ENCODE data around the gene HHLA2.

The HHLA2 gene

DNA sequence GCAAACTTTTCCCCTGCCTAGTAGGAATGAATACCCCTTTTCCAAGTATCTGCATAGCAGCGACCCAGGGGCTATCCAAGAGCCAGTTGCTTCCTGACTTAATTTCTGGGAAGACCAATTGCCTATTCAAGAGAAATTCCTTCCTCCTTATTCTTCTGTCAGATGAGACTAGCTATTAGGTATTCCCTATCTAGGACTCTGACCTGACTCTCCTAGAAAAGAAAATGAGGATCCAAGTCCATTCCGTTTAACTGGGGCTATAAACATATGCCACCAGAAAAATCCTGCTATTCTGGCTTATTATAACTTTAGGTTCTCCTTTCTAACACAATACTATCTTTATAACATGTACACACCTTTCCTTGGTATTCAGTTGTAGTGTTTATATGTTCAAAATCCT lies 1.7 kb downstream of the HHLA2 start:
- Histone ChIP-seq H3K9ac (ENCODE audit: low read length) (no peak overlapping the region), H3K27ac (ENCODE audit: low read depth, low read length) (no peak overlapping the region), H3K4me1 (ENCODE audit: control insufficient read depth, insufficient read depth, low read length) (peaks cover 16% of the 10 kb centered on the region), H3K36me3 (ENCODE audit: control insufficient read depth, insufficient read depth, low read length) (no peaks in the 10 kb centered on the region), H3K4me3 (ENCODE audit: low read depth, low read length) (no peak overlapping the region), H3K27me3 (ENCODE audit: control insufficient read depth, insufficient read depth, low read length) (no peaks in the 10 kb centered on the region), H3K9me3 (ENCODE audit: control insufficient read depth, insufficient read depth, low read depth, low read length) (no peaks in the 10 kb centered on the region)

DNA sequence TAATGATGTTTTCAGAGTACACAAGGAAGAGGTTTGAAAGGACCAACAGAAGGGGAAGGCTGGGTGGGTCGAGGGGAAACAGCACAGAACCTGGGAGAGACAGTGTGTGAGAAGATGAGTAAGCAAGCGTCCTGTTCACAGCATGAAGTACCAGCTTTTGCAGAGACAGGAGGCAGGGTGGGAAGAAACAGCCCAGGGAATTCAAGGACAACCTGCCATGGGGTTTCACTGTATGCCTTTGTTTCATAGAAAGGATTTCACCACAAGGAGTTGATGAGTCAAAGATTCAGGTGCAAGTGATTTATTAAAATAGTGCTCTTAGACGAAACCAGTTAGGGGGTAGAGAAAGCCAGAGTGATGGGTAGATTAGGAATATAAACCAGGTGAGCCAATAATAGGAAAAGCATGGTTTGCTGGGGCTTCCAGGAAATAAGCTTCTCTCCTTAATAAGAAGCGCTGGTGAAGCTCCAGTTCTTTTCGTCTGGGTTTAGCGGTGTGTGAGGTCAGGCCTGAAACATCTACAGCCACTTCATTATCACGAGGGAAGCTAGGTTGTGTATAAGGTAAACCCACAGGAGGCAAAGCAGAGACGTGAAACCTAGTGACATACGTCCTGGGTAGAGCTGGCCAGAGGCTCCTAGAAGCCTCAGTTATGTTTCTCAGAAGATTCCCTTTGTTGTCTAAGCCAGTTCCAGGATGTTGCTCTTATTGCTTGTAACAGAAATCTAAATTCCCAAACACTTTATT lies 3.9 kb downstream of the HHLA2 start:
- Histone ChIP-seq H3K9ac (ENCODE audit: low read length) (no peak overlapping the region), H3K27me3 (ENCODE audit: control insufficient read depth, insufficient read depth, low read length) (no peaks in the 10 kb centered on the region), H3K27ac (ENCODE audit: low read depth, low read length) (no peak overlapping the region), H3K4me1 (ENCODE audit: control insufficient read depth, insufficient read depth, low read length) (peaks cover 16% of the 10 kb centered on the region), H3K36me3 (ENCODE audit: control insufficient read depth, insufficient read depth, low read length) (no peaks in the 10 kb centered on the region), H3K4me3 (ENCODE audit: low read depth, low read length) (no peak overlapping the region), H3K9me3 (ENCODE audit: control insufficient read depth, insufficient read depth, low read depth, low read length) (no peaks in the 10 kb centered on the region)

DNA sequence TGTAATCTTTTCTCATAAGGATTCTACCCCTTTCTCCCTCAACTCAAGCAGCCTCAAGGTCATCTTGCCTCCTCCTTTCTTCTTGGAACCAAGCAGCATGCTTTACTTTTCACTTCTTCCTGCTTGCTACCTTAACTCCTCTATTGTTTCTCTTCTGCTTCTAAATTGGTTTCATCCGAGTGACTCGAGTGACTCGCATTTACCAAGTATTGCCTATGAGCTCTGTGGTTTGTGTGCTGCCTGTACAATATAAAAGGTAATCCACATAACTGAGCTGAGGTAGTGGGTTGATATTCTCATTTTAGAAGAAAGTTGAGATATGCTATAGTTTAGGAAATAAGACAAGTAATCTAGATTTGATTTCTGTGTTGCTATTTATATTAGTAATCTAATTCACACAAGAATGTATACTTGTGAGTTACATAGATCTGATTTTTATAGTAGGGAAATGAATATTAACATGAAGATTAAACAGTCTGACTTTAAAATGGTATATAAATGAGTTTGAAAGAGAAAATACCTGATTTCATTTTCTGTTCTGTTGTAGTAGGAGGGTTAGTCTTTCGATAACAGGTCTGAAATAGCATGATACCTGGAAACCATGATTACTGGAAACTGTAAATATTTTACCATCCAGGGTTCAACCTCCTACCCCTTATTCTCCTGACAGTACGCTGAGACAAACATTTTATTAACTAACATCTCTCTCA lies 5.5 kb downstream of the HHLA2 start:
- Histone ChIP-seq H3K27me3 (ENCODE audit: control insufficient read depth, insufficient read depth, low read length) (no peaks in the 10 kb centered on the region), H3K36me3 (ENCODE audit: control insufficient read depth, insufficient read depth, low read length) (no peaks in the 10 kb centered on the region), H3K4me1 (ENCODE audit: control insufficient read depth, insufficient read depth, low read length) (peaks cover 16% of the 10 kb centered on the region), H3K27ac (ENCODE audit: low read depth, low read length) (no peak overlapping the region), H3K9ac (ENCODE audit: low read length) (no peak overlapping the region), H3K9me3 (ENCODE audit: control insufficient read depth, insufficient read depth, low read depth, low read length) (no peaks in the 10 kb centered on the region), H3K4me3 (ENCODE audit: low read depth, low read length) (no peak overlapping the region)

DNA sequence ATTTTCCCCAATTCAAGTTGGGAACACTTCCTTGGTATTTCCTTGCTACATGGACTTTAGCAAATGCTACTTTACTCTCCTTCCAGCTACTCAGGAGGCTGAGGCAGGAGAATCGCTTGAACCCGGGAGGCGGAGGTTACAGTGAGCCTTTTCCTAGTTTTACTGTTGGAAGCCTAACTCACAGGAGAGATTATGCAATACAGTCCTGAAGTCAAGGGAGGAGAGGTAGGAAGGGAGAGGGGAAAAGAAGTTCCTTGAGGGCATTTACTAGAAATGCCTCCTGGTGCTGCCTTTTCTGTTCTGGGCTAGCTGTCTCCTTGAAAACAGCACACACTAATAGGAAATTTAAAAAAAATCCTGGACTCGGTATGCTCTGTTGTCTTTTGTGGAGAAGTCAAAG lies 6.2 kb downstream of the HHLA2 start:
- H3K27ac ChIP-seq (ENCODE audit: low read depth, low read length): no peak overlapping the region
- H3K4me3 ChIP-seq (ENCODE audit: low read depth, low read length): no peak overlapping the region
- H3K4me1 ChIP-seq (ENCODE audit: control insufficient read depth, insufficient read depth, low read length): peaks cover 16% of the 10 kb centered on the region
- H3K36me3 ChIP-seq (ENCODE audit: control insufficient read depth, insufficient read depth, low read length): no peaks in the 10 kb centered on the region
- no peaks in the 10 kb centered on the region for H3K27me3 ChIP-seq (ENCODE audit: control insufficient read depth, insufficient read depth, low read length)
- H3K9me3 ChIP-seq (ENCODE audit: control insufficient read depth, insufficient read depth, low read depth, low read length): no peaks in the 10 kb centered on the region
- no peak overlapping the region for H3K9ac ChIP-seq (ENCODE audit: low read length)

DNA sequence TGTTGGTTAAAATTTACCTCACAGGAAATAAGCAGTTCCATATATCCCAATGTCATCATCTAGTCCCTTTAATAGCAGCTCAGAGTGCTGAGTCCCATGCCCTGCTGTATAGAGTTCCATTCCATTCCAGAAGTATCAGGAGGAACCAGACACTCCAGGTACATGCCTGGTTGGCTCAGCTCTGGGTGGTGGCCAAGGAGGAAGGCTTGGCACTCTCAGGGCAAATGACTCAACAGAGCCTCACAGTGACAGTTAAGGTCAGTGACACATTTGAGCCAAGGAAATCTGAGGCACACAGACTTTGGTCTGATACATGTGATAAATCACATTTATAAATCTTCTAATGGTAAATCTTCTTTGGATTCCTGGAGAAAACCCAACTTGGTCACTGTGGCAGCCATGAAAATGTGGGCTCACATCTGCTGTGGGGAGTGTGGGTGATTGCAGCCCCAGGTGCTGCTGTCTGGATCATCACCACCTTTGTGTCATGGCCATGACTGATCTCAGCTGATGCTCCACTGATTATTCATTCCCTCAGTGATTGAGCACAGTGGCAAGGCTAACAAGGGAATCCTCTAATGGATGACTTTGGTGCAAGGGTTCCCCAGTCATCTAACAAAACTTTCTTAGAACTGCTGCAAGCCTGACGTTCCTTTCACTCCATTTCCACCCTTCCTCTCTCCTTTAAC lies 9.3 kb downstream of the HHLA2 start:
- no peaks in the 10 kb centered on the region for H3K9me3 ChIP-seq (ENCODE audit: control insufficient read depth, insufficient read depth, low read depth, low read length)
- H3K27me3 ChIP-seq (ENCODE audit: control insufficient read depth, insufficient read depth, low read length): no peaks in the 10 kb centered on the region
- H3K4me1 ChIP-seq (ENCODE audit: control insufficient read depth, insufficient read depth, low read length): 0 out of 2 replicates have a peak, but pooled peaks cover 5% of the 10 kb centered on the region
- no peak overlapping the region for H3K27ac ChIP-seq (ENCODE audit: low read depth, low read length)
- H3K36me3 ChIP-seq (ENCODE audit: control insufficient read depth, insufficient read depth, low read length): no peaks in the 10 kb centered on the region
- H3K4me3 ChIP-seq (ENCODE audit: low read depth, low read length): no peak overlapping the region
- H3K9ac ChIP-seq (ENCODE audit: low read length): no peak overlapping the region

DNA sequence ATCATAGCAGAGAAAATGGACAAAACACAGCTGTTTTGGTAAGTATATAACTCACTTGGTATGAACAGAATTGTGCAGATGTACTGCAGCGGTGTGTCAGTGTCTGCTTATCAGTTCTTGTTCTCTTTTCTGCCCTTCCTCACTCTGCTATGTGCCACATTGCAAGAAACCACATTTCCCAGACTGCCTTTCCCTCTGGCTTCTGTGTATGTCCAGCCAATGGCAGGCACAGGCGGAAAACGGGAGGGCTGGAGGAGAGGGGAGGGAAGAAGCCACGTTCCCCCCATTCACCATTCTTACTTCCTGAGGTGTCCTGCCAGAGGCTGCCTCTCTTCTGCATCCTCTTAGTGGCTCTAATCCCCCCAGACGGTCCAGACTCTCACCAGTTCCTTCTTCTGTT lies 15.4 kb downstream of the HHLA2 start:
- H3K27ac ChIP-seq (ENCODE audit: low read depth, low read length): no peak overlapping the region
- H3K4me1 ChIP-seq (ENCODE audit: control insufficient read depth, insufficient read depth, low read length): 0 out of 2 replicates have a peak, but pooled peaks cover 3% of the 10 kb centered on the region
- no peak overlapping the region for H3K4me3 ChIP-seq (ENCODE audit: low read depth, low read length)
- H3K9me3 ChIP-seq (ENCODE audit: control insufficient read depth, insufficient read depth, low read depth, low read length): no peaks in the 10 kb centered on the region
- H3K9ac ChIP-seq (ENCODE audit: low read length): no peak overlapping the region
- no peaks in the 10 kb centered on the region for H3K27me3 ChIP-seq (ENCODE audit: control insufficient read depth, insufficient read depth, low read length)
- H3K36me3 ChIP-seq (ENCODE audit: control insufficient read depth, insufficient read depth, low read length): no peaks in the 10 kb centered on the region

DNA sequence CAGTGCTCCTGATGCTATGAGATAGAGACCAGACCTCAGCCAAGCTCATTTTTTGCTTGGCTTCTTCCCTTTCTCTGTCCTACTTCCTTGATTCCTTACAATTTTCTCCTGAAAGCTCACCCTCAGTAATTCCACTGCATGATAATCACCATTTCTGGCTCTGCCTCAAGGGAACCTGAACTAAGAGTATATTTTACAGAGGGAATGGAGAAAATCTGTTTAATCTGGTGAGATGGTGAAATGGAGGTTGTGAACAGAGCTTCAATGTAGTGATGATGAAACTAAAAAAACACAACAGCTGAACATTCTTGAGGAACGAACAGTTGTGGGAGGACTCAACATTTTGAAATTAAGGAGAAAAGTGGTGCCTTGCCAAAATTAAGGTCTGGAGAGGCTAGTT lies 16.3 kb downstream of the HHLA2 start:
- Histone ChIP-seq H3K9ac (ENCODE audit: low read length) (no peak overlapping the region), H3K4me1 (ENCODE audit: control insufficient read depth, insufficient read depth, low read length) (0 out of 2 replicates have a peak, but pooled peaks cover 3% of the 10 kb centered on the region), H3K4me3 (ENCODE audit: low read depth, low read length) (no peak overlapping the region), H3K36me3 (ENCODE audit: control insufficient read depth, insufficient read depth, low read length) (no peaks in the 10 kb centered on the region), H3K27me3 (ENCODE audit: control insufficient read depth, insufficient read depth, low read length) (no peaks in the 10 kb centered on the region), H3K27ac (ENCODE audit: low read depth, low read length) (no peak overlapping the region), H3K9me3 (ENCODE audit: control insufficient read depth, insufficient read depth, low read depth, low read length) (no peaks in the 10 kb centered on the region)

DNA sequence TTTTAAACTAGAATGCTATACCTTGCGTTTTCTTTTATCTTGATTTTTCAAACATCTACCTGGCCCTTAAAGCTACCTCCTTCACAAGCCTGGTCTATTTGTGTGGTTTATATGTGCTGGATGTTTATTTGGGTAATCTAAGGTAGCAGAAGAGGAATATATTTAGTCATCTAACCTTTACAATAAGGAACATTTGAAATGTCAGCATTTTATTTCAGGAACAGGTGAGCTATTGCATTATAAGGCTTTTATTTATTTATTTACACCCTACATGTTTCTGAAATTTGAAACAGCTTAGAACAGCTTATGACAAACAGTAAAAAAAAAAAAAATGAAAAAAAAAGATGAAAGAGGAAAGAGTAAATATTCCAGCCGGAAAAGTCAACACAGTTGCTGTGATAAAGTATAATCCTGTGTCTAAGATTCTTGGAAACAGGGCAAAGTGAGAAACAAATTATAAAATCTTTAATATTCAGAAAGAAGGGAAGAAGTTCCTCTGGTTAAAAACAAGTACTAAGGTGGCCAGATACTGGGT lies 19.5 kb downstream of the HHLA2 start:
- Histone ChIP-seq H3K9me3 (ENCODE audit: control insufficient read depth, insufficient read depth, low read depth, low read length) (no peaks in the 10 kb centered on the region), H3K4me1 (ENCODE audit: control insufficient read depth, insufficient read depth, low read length) (peaks cover 6% of the 10 kb centered on the region; the same call in 1 of the 2 replicates), H3K36me3 (ENCODE audit: control insufficient read depth, insufficient read depth, low read length) (no peaks in the 10 kb centered on the region), H3K4me3 (ENCODE audit: low read depth, low read length) (no peak overlapping the region), H3K27me3 (ENCODE audit: control insufficient read depth, insufficient read depth, low read length) (no peaks in the 10 kb centered on the region), H3K27ac (ENCODE audit: low read depth, low read length) (no peak overlapping the region), H3K9ac (ENCODE audit: low read length) (no peak overlapping the region)

DNA sequence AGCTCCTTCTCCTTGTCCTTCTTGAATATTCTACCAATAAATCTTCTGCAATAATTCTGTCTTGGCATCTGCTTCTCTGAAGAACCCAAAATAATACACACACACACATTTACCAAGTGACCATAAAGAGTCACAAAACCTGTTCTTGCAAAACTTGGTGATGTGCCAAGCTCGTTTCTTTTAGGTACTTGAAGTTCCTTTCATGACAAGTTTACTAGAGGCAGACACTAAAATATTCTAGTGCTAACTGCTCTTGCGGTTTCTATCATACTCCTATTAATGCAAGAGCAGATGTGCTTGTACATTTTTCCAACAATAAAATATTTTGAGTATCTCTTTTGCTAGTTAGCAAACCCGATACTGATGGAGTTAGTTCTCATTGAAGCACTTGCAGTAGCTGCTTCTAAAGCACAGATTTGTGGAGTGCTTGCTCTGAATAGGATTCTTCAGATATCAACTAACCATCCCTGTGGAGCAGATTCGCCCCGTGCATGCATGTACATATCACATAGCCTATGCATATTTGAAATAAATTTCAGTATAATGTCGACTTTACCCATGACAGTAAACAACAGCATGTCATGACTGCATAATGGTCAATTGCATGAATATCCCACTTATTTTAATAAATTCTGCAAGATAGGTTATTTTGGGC lies 23.2 kb downstream of the HHLA2 start:
- Histone ChIP-seq H3K27me3 (ENCODE audit: control insufficient read depth, insufficient read depth, low read length) (no peaks in the 10 kb centered on the region), H3K4me1 (ENCODE audit: control insufficient read depth, insufficient read depth, low read length) (peaks cover 8% of the 10 kb centered on the region; the same call in 1 of the 2 replicates), H3K9me3 (ENCODE audit: control insufficient read depth, insufficient read depth, low read depth, low read length) (no peaks in the 10 kb centered on the region), H3K36me3 (ENCODE audit: control insufficient read depth, insufficient read depth, low read length) (no peaks in the 10 kb centered on the region), H3K9ac (ENCODE audit: low read length) (no peak overlapping the region), H3K27ac (ENCODE audit: low read depth, low read length) (no peak overlapping the region), H3K4me3 (ENCODE audit: low read depth, low read length) (no peak overlapping the region)

DNA sequence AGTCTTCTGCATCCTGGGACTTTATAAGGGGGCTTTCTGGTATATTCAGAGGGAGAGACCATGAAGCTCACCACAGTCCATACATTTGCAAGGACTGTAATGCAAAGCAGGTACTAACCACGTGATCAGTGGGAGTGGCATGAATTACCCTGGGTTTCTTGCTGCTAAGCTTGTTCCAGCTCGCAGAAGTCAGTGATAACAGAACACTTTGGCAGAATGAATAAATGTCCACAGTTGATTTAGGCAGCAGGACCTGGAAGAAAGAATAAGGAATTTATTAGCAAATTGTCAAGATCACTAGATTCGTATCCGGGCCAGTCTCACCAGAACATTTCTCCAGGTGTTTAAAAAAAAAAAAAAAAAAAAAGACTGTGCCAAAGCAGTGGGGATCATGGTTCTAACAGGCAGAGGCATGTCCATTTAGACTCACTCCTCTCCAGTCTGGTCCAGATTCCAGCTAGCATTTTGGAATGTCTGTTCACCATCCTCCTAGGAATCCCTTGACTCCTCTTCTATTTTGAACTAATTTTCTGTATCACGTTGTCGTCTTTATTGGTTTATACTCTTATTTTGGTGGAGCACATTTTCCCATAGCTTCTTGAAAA lies 24.5 kb downstream of the HHLA2 start:
- Histone ChIP-seq H3K9ac (ENCODE audit: low read length) (no peak overlapping the region), H3K9me3 (ENCODE audit: control insufficient read depth, insufficient read depth, low read depth, low read length) (no peaks in the 10 kb centered on the region), H3K36me3 (ENCODE audit: control insufficient read depth, insufficient read depth, low read length) (no peaks in the 10 kb centered on the region), H3K4me1 (ENCODE audit: control insufficient read depth, insufficient read depth, low read length) (peaks cover 8% of the 10 kb centered on the region; the same call in 1 of the 2 replicates), H3K27me3 (ENCODE audit: control insufficient read depth, insufficient read depth, low read length) (no peaks in the 10 kb centered on the region), H3K27ac (ENCODE audit: low read depth, low read length) (no peak overlapping the region), H3K4me3 (ENCODE audit: low read depth, low read length) (no peak overlapping the region)

Measured in HUES6 (cell line).